WTC11 (cell line): ENCODE measurements around the gene GALNT12. TPM values are rescaled to one million over a fixed set of nuclear protein-coding genes. Genes with fewer than 3 reads are reported as not detected.

Source experiments
- ATAC-seq: fragments of 200-7000 bp; cut with Tn5 transposase; 2 replicates; pipeline ENCODE4 v1.10.0; 2021; ENCODE audit warnings: mild to moderate bottlenecking, moderate library complexity
- CTCF ChIA-PET: fragments of 300-600 bp; sonication (Branson Sonifier 250); formaldehyde crosslinking; loops from one replicate; lab custom pipeline; 2021; ENCODE audit warnings: antibody characterized with exemption; lab: Charles Lee
- POLR2A ChIA-PET: fragments of 350-600 bp; sonication (Branson Sonifier 250); formaldehyde crosslinking; loops from one replicate; lab custom pipeline; 2021; ENCODE audit warnings: antibody characterized with exemption; lab: Charles Lee
- DNase-seq: peaks from one replicate; pipeline ENCODE4 v3.0.0; 2021; ENCODE audit warnings: low spot score
- H3K27ac Mint-ChIP-seq: 2 replicates; pipeline ENCODE4 v1.8.0; 2021; ENCODE audit warnings: mixed read lengths
- H3K27me3 Mint-ChIP-seq: 2 replicates; pipeline ENCODE4 v1.8.0; 2021; ENCODE audit warnings: low read depth, mild to moderate bottlenecking, moderate library complexity, mixed read lengths
- H3K36me3 Mint-ChIP-seq: 2 replicates; pipeline ENCODE4 v1.8.0; 2021; ENCODE audit warnings: mixed read lengths
- H3K4me1 Mint-ChIP-seq: 2 replicates; pipeline ENCODE4 v1.8.0; 2022; ENCODE audit warnings: mixed read lengths
- H3K4me3 Mint-ChIP-seq: 2 replicates; pipeline ENCODE4 v1.8.0; 2021; ENCODE audit warnings: mild to moderate bottlenecking, moderate library complexity, mixed read lengths
- H3K9me3 Mint-ChIP-seq: 2 replicates; pipeline ENCODE4 v1.8.0; 2021; ENCODE audit warnings: mixed read lengths
- ARID4B ChIP-seq: sonication (generic); formaldehyde crosslinking; IDR thresholded peaks from 2 replicates; pipeline ENCODE4 v1.8.0; 2023; ENCODE audit warnings: missing genetic modification reagents, mild to moderate bottlenecking, borderline replicate concordance
- CBFB ChIP-seq: sonication (generic); formaldehyde crosslinking; IDR thresholded peaks from 2 replicates; pipeline ENCODE4 v1.8.1; 2022; ENCODE audit warnings: mild to moderate bottlenecking, low read depth, missing genetic modification reagents
- ESRRA ChIP-seq: sonication (generic); formaldehyde crosslinking; IDR thresholded peaks from 2 replicates; pipeline ENCODE4 v1.8.1; 2022; ENCODE audit warnings: mild to moderate bottlenecking, missing genetic modification reagents, borderline replicate concordance
- FOXK1 ChIP-seq: sonication (generic); formaldehyde crosslinking; IDR thresholded peaks from 2 replicates; pipeline ENCODE4 v1.8.0; 2022; ENCODE audit warnings: mild to moderate bottlenecking, moderate library complexity, missing genetic modification reagents
- FOXP1 ChIP-seq: sonication (generic); formaldehyde crosslinking; IDR thresholded peaks from 2 replicates; pipeline ENCODE4 v1.8.0; 2022; ENCODE audit warnings: missing genetic modification reagents, mild to moderate bottlenecking, moderate library complexity, borderline replicate concordance
- GABPB1 ChIP-seq: sonication (generic); formaldehyde crosslinking; IDR thresholded peaks from 2 replicates; pipeline ENCODE4 v1.8.1; 2023; ENCODE audit warnings: mild to moderate bottlenecking, missing genetic modification reagents
- NR2C2 ChIP-seq: sonication (generic); formaldehyde crosslinking; IDR thresholded peaks from 2 replicates; pipeline ENCODE4 v1.8.0; 2022; ENCODE audit warnings: mild to moderate bottlenecking, missing genetic modification reagents
- PRDM15 ChIP-seq: sonication (generic); formaldehyde crosslinking; IDR thresholded peaks from 2 replicates; pipeline ENCODE4 v1.8.0; 2022; ENCODE audit warnings: missing genetic modification reagents
- TP53 ChIP-seq: sonication (generic); formaldehyde crosslinking; IDR thresholded peaks from 2 replicates; pipeline ENCODE4 v1.8.1; 2023; ENCODE audit warnings: mild to moderate bottlenecking, missing genetic modification reagents
- ZBTB43 ChIP-seq: sonication (generic); formaldehyde crosslinking; IDR thresholded peaks from 2 replicates; pipeline ENCODE4 v1.8.1; 2023; ENCODE audit warnings: mild to moderate bottlenecking, missing genetic modification reagents
- ZNF219 ChIP-seq: sonication (generic); formaldehyde crosslinking; IDR thresholded peaks from 2 replicates; pipeline ENCODE4 v1.8.0; 2023; ENCODE audit warnings: missing genetic modification reagents, mild to moderate bottlenecking, borderline replicate concordance
- ZNF232 ChIP-seq: sonication (generic); formaldehyde crosslinking; IDR thresholded peaks from 2 replicates; pipeline ENCODE4 v1.8.0; 2022; ENCODE audit warnings: mild to moderate bottlenecking, missing genetic modification reagents
- ZNF416 ChIP-seq: fragments of 250-450 bp; sonication (Bioruptor Pico); IDR thresholded peaks from 2 replicates; pipeline ENCODE4 v1.9.0; 2021; ENCODE audit warnings: mild to moderate bottlenecking, inconsistent platforms
- ZNF512 ChIP-seq: sonication (generic); formaldehyde crosslinking; IDR thresholded peaks from 2 replicates; pipeline ENCODE4 v1.8.1; 2022; ENCODE audit warnings: missing genetic modification reagents, borderline replicate concordance
- ZNF671 ChIP-seq: fragments of 250-450 bp; sonication (Bioruptor Pico); IDR thresholded peaks from 2 replicates; pipeline ENCODE4 v1.8.0; 2021; ENCODE audit warnings: mild to moderate bottlenecking
- total RNA-seq: library from RNA; stranded (reverse); gene quantifications from 3 replicates; pipeline ENCODE4 v1.2.3, GENCODE V29; 2021
- TF ChIP-seq, protein P1 (sequence below): sonication (generic); formaldehyde crosslinking; conservative IDR thresholded peaks from 2 replicates; pipeline ENCODE4 v1.8.1; 2023; ENCODE audit warnings: mild to moderate bottlenecking, low read depth, missing genetic modification reagents, moderate library complexity
- TF ChIP-seq, protein P2 (sequence below): sonication (generic); formaldehyde crosslinking; IDR thresholded peaks from 2 replicates; pipeline ENCODE4 v1.8.0; 2023; ENCODE audit warnings: missing genetic modification reagents

GALNT12 gene
- total RNA-seq, 1 experiment from 2014 or later = 19.3 TPM

DNA sequence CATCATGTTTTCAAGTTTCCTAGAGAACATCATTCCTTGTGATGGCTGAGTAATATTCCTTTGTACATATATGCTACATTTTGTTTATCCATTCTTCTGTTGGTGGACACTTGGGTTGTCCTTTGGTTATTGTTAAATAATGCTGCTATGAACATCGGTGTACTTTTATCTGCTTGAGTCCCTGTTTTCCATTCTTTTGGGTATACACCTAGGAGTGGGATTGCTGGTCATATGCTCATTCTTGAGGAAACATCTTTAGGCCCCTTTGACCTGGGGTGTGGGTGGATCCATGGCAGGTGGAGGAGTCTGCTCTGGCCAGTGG lies 25.3 kb downstream of the GALNT12 start:
- no peak for TF ChIP-seq ZNF219
- TF ChIP-seq, protein P1, sequence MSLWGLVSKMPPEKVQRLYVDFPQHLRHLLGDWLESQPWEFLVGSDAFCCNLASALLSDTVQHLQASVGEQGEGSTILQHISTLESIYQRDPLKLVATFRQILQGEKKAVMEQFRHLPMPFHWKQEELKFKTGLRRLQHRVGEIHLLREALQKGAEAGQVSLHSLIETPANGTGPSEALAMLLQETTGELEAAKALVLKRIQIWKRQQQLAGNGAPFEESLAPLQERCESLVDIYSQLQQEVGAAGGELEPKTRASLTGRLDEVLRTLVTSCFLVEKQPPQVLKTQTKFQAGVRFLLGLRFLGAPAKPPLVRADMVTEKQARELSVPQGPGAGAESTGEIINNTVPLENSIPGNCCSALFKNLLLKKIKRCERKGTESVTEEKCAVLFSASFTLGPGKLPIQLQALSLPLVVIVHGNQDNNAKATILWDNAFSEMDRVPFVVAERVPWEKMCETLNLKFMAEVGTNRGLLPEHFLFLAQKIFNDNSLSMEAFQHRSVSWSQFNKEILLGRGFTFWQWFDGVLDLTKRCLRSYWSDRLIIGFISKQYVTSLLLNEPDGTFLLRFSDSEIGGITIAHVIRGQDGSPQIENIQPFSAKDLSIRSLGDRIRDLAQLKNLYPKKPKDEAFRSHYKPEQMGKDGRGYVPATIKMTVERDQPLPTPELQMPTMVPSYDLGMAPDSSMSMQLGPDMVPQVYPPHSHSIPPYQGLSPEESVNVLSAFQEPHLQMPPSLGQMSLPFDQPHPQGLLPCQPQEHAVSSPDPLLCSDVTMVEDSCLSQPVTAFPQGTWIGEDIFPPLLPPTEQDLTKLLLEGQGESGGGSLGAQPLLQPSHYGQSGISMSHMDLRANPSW (CRISPR knock-in tag) = no peak
- no peak for TF ChIP-seq ZNF671 (CRISPR knock-in tag)
- no peak for TF ChIP-seq PRDM15 (CRISPR knock-in tag)
- no peak for TF ChIP-seq ZNF232 (CRISPR knock-in tag)
- no peak for TF ChIP-seq ARID4B
- no peak for TF ChIP-seq GABPB1 (CRISPR knock-in tag)
- TF ChIP-seq FOXK1 (CRISPR knock-in tag) = no peak
- TF ChIP-seq, all 79 proteins: peak for 0
- H3K27ac Mint-ChIP-seq = no peak overlapping the region
- no peak for DNase-seq
- no peaks in the 10 kb centered on the region for H3K9me3 Mint-ChIP-seq
- no peak overlapping the region for H3K4me3 Mint-ChIP-seq
- no peak for ATAC-seq
- H3K4me1 Mint-ChIP-seq = peaks cover 3% of the 10 kb centered on the region; the same call in 1 of the 2 replicates
- H3K36me3 Mint-ChIP-seq = peaks cover 19% of the 10 kb centered on the region
- ChIA-PET POLR2A (no interaction called here), CTCF (no interaction called here)
- no peaks in the 10 kb centered on the region for H3K27me3 Mint-ChIP-seq

- ChIA-PET CTCF (no interaction called here), POLR2A (no interaction called here)
- ATAC-seq (no peak), DNase-seq (no peak)
- H3K36me3 Mint-ChIP-seq = peaks cover 17% of the 10 kb centered on the region
- peaks cover 5% of the 10 kb centered on the region for H3K4me1 Mint-ChIP-seq
- no peak overlapping the region for H3K27ac Mint-ChIP-seq
- no peaks in the 10 kb centered on the region for H3K27me3 Mint-ChIP-seq
- no peak overlapping the region for H3K4me3 Mint-ChIP-seq
- no peaks in the 10 kb centered on the region for H3K9me3 Mint-ChIP-seq
- TF ChIP-seq ZBTB43 (CRISPR knock-in tag) (no peak), TP53 (CRISPR knock-in tag) (no peak), NR2C2 (CRISPR knock-in tag) (no peak), ZNF416 (CRISPR knock-in tag) (no peak), ESRRA (CRISPR knock-in tag) (no peak), CBFB (CRISPR knock-in tag) (no peak), FOXK1 (CRISPR knock-in tag) (no peak), ZNF512 (CRISPR knock-in tag) (no peak), FOXP1 (CRISPR knock-in tag) (no peak)
- TF ChIP-seq, protein P2, sequence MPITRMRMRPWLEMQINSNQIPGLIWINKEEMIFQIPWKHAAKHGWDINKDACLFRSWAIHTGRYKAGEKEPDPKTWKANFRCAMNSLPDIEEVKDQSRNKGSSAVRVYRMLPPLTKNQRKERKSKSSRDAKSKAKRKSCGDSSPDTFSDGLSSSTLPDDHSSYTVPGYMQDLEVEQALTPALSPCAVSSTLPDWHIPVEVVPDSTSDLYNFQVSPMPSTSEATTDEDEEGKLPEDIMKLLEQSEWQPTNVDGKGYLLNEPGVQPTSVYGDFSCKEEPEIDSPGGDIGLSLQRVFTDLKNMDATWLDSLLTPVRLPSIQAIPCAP (CRISPR knock-in tag) = no peak
Observed at GRCh38 chr9:98833090-98833956, 25.9 kb downstream of the GALNT12 start.
